Left lung (tissue), 10 donors: ENCODE measurements around the gene NEURL4. TPM values are rescaled to one million over a fixed set of nuclear protein-coding genes. Genes with fewer than 3 reads are reported as not detected.

Experiments
- ATAC-seq: fragments of 200-7000 bp; cut with Tn5 transposase; one replicate; pipeline ENCODE4 v1.9.1; 2020; ENCODE audit warnings: moderate library complexity
- DNase-seq, 4 donors: peaks; one replicate each; pipeline ENCODE4 v3.0.0-alpha.2; 2013 to 2020
- H3K27ac ChIP-seq, 2 donors: fragments of 200-600 bp; sonication (generic) in 1 of 2; one replicate each; pipeline versions ENCODE4 v1.5.0 to v1.8.0; 2020 to 2021
- H3K27me3 ChIP-seq, 2 donors: fragments of 200-600 bp; sonication (generic) in 1 of 2; one replicate each; pipeline versions ENCODE4 v1.5.0 to v1.8.0; 2020 to 2021
- H3K36me3 ChIP-seq, 2 donors: fragments of 200-600 bp; sonication (generic) in 1 of 2; one replicate each; pipeline versions ENCODE4 v1.5.0 to v1.8.0; 2020 to 2021
- H3K4me1 ChIP-seq, 2 donors: fragments of 200-600 bp; one replicate each; pipeline ENCODE4 v1.8.0; 2021
- H3K4me3 ChIP-seq, 2 donors: fragments of 200-600 bp; sonication (generic) in 1 of 2; one replicate each; pipeline versions ENCODE4 v1.5.0 to v1.8.0; 2020 to 2021; ENCODE audit warnings: mild to moderate bottlenecking in 1 of 2
- H3K9me3 ChIP-seq, 2 donors: fragments of 200-600 bp; sonication (generic) in 1 of 2; one replicate each; pipeline versions ENCODE4 v1.5.0 to v1.8.0; 2020 to 2021
- intact Hi-C, 2 donors: fragments of 100-400 bp; cut with DNase I; formaldehyde crosslinking; loops; one replicate each; pipeline versions ENCODE4 v1.11.2 to v1.14.2; 2022
- polyA plus RNA-seq, 6 donors: library from polyadenylated mRNA; unstranded; fragments of 120-200 nt; gene quantifications; one replicate each; pipeline ENCODE4 v1.2.1, GENCODE V29; 2013; ENCODE audit not compliant: insufficient read length in 6 of 6
- total RNA-seq, 2 donors: library from RNA; stranded (reverse); fragmentation: NEBNext Ultra II Directional; extraction: Animal tissue kit (Norgen Biotek cat#: 25700); gene quantifications; one replicate each; pipeline ENCODE4 v1.2.1, GENCODE V29; 2021
- TF ChIP-seq, protein P1 (sequence below), 2 donors: fragments of 200-600 bp; sonication (generic) in 1 of 2; IDR thresholded peaks; one replicate each; pipeline versions ENCODE4 v1.5.0 to v1.8.0; 2021; ENCODE audit warnings: antibody characterized with exemption in 2 of 2
- donor health status: DM: no; HTN: yes; CAD: no.
- donor health status: DM: no; HTN: no; CAD: no.

The NEURL4 gene
- total and polyA plus RNA-seq, 8 donors = 22.2 to 36.8 (median 28.5) TPM

DNA sequence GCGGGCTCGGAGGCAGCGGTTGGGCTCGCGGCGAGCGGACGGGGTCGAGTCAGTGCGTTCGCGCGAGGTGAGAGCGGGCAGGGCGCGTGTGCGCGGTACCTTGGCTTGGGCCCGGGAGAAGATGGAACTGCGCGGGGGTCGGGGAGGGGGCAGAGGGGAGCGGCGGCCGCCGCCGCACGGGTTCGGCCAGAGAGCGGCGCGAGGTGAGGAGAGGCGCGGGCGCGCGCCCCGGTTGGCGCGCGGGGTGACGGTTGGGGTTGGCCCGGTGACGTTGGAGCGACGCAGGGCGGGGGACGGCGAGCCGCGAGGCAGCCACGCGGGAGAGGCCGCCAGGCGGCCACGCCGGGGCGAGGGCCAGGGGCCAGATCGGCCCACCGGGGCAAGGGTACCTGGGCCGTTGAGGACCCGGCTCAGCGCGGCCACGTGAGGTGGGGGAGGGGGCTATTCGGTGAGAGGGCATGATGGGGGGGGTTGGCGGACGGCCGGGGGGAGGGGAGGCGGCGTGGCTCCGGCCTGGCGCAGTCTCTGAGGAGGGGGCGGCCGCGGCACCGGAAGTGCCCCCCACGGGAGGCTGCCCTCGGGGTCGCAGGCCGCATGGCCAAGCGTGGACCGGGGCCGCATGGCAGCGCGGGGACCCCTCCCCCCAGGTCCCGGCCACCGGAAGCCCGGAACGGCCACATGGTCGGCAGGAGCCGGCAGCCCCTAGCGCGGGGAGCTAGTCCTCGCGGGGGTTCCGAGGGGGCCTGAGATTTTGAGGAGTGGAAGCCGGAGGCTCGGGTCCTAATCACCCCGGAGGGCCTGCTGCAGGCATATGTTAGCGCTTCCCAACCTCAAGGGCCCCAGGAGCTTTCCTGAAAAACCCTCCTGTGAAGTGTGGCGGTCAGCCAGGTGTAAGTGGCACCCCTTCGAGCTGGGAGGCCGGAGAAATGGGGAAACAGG, 21.2 kb downstream of the NEURL4 start:
- H3K4me1 ChIP-seq = peaks cover 17 to 43% of the 10 kb centered on the region in 2 donors
- H3K27me3 ChIP-seq = no peaks in the 10 kb centered on the region
- intact Hi-C loops = no loop called here
- DNase-seq = peak in 2 of 4 donors; percentile 64 to 90
- no peaks in the 10 kb centered on the region for H3K9me3 ChIP-seq
- H3K4me3 ChIP-seq = peak overlapping the region; percentile 89 to 97
- H3K27ac ChIP-seq = peak overlapping the region; percentile 96
- TF ChIP-seq, protein P1, sequence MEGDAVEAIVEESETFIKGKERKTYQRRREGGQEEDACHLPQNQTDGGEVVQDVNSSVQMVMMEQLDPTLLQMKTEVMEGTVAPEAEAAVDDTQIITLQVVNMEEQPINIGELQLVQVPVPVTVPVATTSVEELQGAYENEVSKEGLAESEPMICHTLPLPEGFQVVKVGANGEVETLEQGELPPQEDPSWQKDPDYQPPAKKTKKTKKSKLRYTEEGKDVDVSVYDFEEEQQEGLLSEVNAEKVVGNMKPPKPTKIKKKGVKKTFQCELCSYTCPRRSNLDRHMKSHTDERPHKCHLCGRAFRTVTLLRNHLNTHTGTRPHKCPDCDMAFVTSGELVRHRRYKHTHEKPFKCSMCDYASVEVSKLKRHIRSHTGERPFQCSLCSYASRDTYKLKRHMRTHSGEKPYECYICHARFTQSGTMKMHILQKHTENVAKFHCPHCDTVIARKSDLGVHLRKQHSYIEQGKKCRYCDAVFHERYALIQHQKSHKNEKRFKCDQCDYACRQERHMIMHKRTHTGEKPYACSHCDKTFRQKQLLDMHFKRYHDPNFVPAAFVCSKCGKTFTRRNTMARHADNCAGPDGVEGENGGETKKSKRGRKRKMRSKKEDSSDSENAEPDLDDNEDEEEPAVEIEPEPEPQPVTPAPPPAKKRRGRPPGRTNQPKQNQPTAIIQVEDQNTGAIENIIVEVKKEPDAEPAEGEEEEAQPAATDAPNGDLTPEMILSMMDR (IDR thresholded peaks at IDR 0.05) = no peak
- ATAC-seq = peak; percentile 12
- H3K36me3 ChIP-seq = peaks cover 4 to 39% of the 10 kb centered on the region in 2 donors

GRCh38 chr17:7306911-7307685, 22.0 kb downstream of the NEURL4 start, which contains the start of gene EIF5A:
TSS of gene EIF5A (plus strand) at chr17:7307628. CDS start at chr17:7309636, 2,008 bp downstream.
- H3K27ac ChIP-seq = peak within 1 kb of the TSS; percentile 96
- no peaks in the 10 kb centered on the region for H3K9me3 ChIP-seq
- intact Hi-C loops = no loop called here
- no peaks in the 10 kb centered on the region for H3K27me3 ChIP-seq
- peak; percentile 87 for ATAC-seq
- peak within 1 kb of the TSS; percentile 89 to 97 for H3K4me3 ChIP-seq
- DNase-seq = peak; percentile 100
- peaks cover 4 to 30% of the 10 kb centered on the region in 2 donors for H3K36me3 ChIP-seq
- TF ChIP-seq, protein P1 (IDR thresholded peaks at IDR 0.05) = no peak
- peaks cover 17 to 37% of the 10 kb centered on the region in 2 donors for H3K4me1 ChIP-seq

GRCh38 chr17:7304179-7304578, 25.0 kb downstream of the NEURL4 start:
- DNase-seq (no peak), ATAC-seq (no peak)
- Histone ChIP-seq H3K4me1 (peaks cover 6 to 11% of the 10 kb centered on the region in 2 donors), H3K36me3 (peaks cover 0 to 1% of the 10 kb centered on the region in 2 donors), H3K9me3 (no peaks in the 10 kb centered on the region), H3K27ac (no peak overlapping the region), H3K27me3 (no peaks in the 10 kb centered on the region), H3K4me3 (no peak overlapping the region)
- intact Hi-C loops = no loop called here
- TF ChIP-seq, protein P1 (IDR thresholded peaks at IDR 0.05) = no peak

- no peaks in the 10 kb centered on the region for H3K9me3 ChIP-seq
- TF ChIP-seq, protein P1 (IDR thresholded peaks at IDR 0.05) = peak; percentile 86 to 95
- intact Hi-C loops = loop anchor here (10.0 kb wide), 1 partner anchor 252 kb away; the partner anchor contains the start of gene SLC16A11 (in 2 of the 2)
- H3K4me3 ChIP-seq = no peak overlapping the region
- peak; percentile 70 to 98 (median 82) for DNase-seq
- peak; percentile 94 for ATAC-seq
- no peak overlapping the region for H3K27ac ChIP-seq
- H3K4me1 ChIP-seq = peaks cover 13 to 33% of the 10 kb centered on the region in 2 donors
- no peaks in the 10 kb centered on the region for H3K36me3 ChIP-seq
- H3K27me3 ChIP-seq = peaks cover 26 to 66% of the 10 kb centered on the region in 2 donors
These were observed 32.8 kb downstream of the NEURL4 start for GRCh38 chr17:7296189-7296861.
